ENCODE results near the gene PLEKHM3. TPM values are rescaled to one million over a fixed set of nuclear protein-coding genes. Genes with fewer than 3 reads are reported as not detected.

PLEKHM3 gene
- polyA plus RNA-seq, 1 donor (not counting 4 experiments of a cell fraction or from before 2014, with no cell fraction given) = 2.9 TPM

DNA sequence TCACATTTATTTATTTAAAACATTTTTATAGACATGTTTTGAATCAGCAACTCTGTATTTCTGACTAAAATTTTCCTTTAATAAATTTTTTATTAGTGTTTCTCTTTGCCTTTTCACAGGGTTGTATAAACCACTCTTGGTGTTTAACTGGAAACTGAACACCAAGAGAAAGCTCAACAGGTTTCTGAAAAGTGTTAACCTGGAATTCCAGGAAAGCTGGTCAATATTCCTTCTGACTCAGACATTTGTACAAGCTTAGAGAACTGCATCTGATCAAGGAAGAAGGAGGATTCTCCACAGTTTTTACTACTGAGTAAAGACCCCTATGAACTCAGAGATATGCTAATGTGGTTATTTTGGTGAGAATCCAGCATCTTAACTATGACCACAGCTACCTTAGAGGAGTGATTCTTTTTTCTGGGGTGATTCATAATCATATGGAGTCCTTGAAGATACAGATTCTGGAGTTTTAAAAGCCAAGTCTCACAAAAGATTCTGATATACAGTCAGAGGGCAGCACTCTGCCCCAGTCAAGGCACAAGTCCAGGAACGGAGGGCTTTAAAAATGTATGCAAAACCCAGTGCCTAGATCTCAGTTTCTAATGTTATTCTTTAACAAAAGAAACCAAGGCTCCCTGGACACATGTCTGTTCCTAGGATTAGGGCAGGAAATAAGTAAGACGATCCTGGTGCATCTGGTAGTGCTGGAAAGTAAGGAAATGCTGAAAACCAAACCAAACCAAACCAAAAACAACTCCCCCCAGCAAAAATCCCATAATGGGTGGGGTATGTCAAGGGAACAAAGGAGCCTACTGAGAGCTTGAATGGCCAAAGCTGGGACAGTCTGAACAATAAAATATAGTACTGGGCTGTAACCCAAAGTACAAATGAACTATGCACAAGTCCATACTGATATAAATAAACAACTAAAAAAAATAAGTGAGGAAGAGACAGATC is 170.6 kb downstream of the PLEKHM3 start:
- H3K9me3 ChIP-seq (ENCODE audit: control insufficient read depth, low read depth, low read length) = no peaks in the 10 kb centered on the region
- no peaks in the 10 kb centered on the region for H3K9me1 ChIP-seq (ENCODE audit: control insufficient read depth, extremely low read depth, insufficient read depth, low read length)
- H3K4me3 ChIP-seq (ENCODE audit: control insufficient read depth in 2 of 3, extremely low read depth in 1 of 3, insufficient read depth in 2 of 3, low read depth in 1 of 3, low read length in 3 of 3) = no peak overlapping the region
- no peaks in the 10 kb centered on the region for H3K79me2 ChIP-seq (ENCODE audit: control insufficient read depth, insufficient read depth, low read length)
- no peak overlapping the region for H2AFZ ChIP-seq (ENCODE audit: control insufficient read depth, low read length)
- no peak for TF ChIP-seq EZH2 (IDR thresholded peaks at IDR 0.05; ENCODE audit: low read length)
- TF ChIP-seq, protein P1, sequence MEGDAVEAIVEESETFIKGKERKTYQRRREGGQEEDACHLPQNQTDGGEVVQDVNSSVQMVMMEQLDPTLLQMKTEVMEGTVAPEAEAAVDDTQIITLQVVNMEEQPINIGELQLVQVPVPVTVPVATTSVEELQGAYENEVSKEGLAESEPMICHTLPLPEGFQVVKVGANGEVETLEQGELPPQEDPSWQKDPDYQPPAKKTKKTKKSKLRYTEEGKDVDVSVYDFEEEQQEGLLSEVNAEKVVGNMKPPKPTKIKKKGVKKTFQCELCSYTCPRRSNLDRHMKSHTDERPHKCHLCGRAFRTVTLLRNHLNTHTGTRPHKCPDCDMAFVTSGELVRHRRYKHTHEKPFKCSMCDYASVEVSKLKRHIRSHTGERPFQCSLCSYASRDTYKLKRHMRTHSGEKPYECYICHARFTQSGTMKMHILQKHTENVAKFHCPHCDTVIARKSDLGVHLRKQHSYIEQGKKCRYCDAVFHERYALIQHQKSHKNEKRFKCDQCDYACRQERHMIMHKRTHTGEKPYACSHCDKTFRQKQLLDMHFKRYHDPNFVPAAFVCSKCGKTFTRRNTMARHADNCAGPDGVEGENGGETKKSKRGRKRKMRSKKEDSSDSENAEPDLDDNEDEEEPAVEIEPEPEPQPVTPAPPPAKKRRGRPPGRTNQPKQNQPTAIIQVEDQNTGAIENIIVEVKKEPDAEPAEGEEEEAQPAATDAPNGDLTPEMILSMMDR (optimal IDR thresholded peaks at IDR 0.05 in 1 of 3, IDR thresholded peaks at IDR 0.05 in 1 of 3, conservative IDR thresholded peaks at IDR 0.05 in 1 of 3; ENCODE audit: extremely low read depth in 1 of 3, insufficient read depth in 2 of 3, low read length in 3 of 3) = no peak
- no peaks in the 10 kb centered on the region for H3K36me3 ChIP-seq (ENCODE audit: control insufficient read depth in 2 of 2, extremely low read depth in 1 of 2, insufficient read depth in 2 of 2, low read length in 2 of 2)
- FAIRE-seq (no peak), DNase-seq (ENCODE audit: low read depth, low spot score) (no peak)
- no peak overlapping the region for H3K4me2 ChIP-seq (ENCODE audit: control insufficient read depth, extremely low read depth, insufficient read depth, low read depth, low read length)
- dilution Hi-C loops (cut with MboI; ENCODE audit: extremely low pct_ligation_motif_present, low sequenced_read_pairs) = no loop called here
- H3K4me1 ChIP-seq (ENCODE audit: control insufficient read depth, extremely low read depth, insufficient read depth, low read length) = no peaks in the 10 kb centered on the region
- H3K27ac ChIP-seq (ENCODE audit: control insufficient read depth, insufficient read depth, low read length) = no peak overlapping the region
- no peak overlapping the region for H3K9ac ChIP-seq (ENCODE audit: control insufficient read depth, extremely low read depth, insufficient read depth, low read length)
- H3K27me3 ChIP-seq (ENCODE audit: control insufficient read depth, extremely low read depth, insufficient read depth, low read length) = no peaks in the 10 kb centered on the region
- no peaks in the 10 kb centered on the region for H4K20me1 ChIP-seq (ENCODE audit: control insufficient read depth, extremely low read depth, insufficient read depth, low read length)

DNA sequence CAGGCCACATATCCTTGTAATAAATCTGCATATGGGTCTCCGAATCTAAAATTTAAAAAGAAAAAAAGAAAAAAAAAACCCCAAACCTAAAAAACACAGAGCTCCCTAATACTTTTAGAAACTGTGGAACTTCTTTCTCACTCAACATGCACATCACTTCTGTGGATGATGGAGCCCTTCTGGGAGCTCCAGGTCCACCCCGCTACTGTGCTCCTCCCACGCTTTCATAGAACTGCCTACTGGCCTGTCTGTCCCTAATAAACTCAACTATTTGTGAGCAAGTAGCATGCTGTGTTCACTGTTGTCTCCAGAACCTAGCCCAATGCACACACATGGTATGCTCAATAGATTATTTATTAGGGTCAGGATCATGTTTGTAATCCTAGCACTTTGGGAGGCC is 172.5 kb downstream of the PLEKHM3 start:
- H3K36me3 ChIP-seq (ENCODE audit: control insufficient read depth in 2 of 2, extremely low read depth in 1 of 2, insufficient read depth in 2 of 2, low read length in 2 of 2) = no peaks in the 10 kb centered on the region
- no peaks in the 10 kb centered on the region for H3K9me1 ChIP-seq (ENCODE audit: control insufficient read depth, extremely low read depth, insufficient read depth, low read length)
- H3K9ac ChIP-seq (ENCODE audit: control insufficient read depth, extremely low read depth, insufficient read depth, low read length) = no peak overlapping the region
- FAIRE-seq = no peak
- DNase-seq (ENCODE audit: low read depth, low spot score) = no peak
- H4K20me1 ChIP-seq (ENCODE audit: control insufficient read depth, extremely low read depth, insufficient read depth, low read length) = no peaks in the 10 kb centered on the region
- no peak overlapping the region for H2AFZ ChIP-seq (ENCODE audit: control insufficient read depth, low read length)
- peaks cover 2% of the 10 kb centered on the region for H3K4me1 ChIP-seq (ENCODE audit: control insufficient read depth, extremely low read depth, insufficient read depth, low read length)
- no peak overlapping the region for H3K4me2 ChIP-seq (ENCODE audit: control insufficient read depth, extremely low read depth, insufficient read depth, low read depth, low read length)
- no peaks in the 10 kb centered on the region for H3K27me3 ChIP-seq (ENCODE audit: control insufficient read depth, extremely low read depth, insufficient read depth, low read length)
- H3K79me2 ChIP-seq (ENCODE audit: control insufficient read depth, insufficient read depth, low read length) = no peaks in the 10 kb centered on the region
- dilution Hi-C loops (cut with MboI; ENCODE audit: extremely low pct_ligation_motif_present, low sequenced_read_pairs) = no loop called here
- H3K9me3 ChIP-seq (ENCODE audit: control insufficient read depth, low read depth, low read length) = no peaks in the 10 kb centered on the region
- no peak overlapping the region for H3K4me3 ChIP-seq (ENCODE audit: control insufficient read depth in 2 of 3, extremely low read depth in 1 of 3, insufficient read depth in 2 of 3, low read depth in 1 of 3, low read length in 3 of 3)
- no peak overlapping the region for H3K27ac ChIP-seq (ENCODE audit: control insufficient read depth, insufficient read depth, low read length)
- TF ChIP-seq EZH2 (IDR thresholded peaks at IDR 0.05; ENCODE audit: low read length) = no peak
- TF ChIP-seq, protein P1 (optimal IDR thresholded peaks at IDR 0.05 in 1 of 3, IDR thresholded peaks at IDR 0.05 in 1 of 3, conservative IDR thresholded peaks at IDR 0.05 in 1 of 3; ENCODE audit: extremely low read depth in 1 of 3, insufficient read depth in 2 of 3, low read length in 3 of 3) = no peak

All from keratinocyte (primary cell).